ENCODE data around the gene TOMM70.
"Not testable (repeated sequence)": the region's sequence is repeated elsewhere in the genome, so short reads cannot be mapped to it uniquely, and the experiment has no call there.

Gene TOMM70

GRCh38 chr3:100364421-100364820 lies 36.5 kb downstream of the TOMM70 start:
- no peak for DNase-seq (ENCODE audit: low spot score)

GRCh38 chr3:100361897-100362296 lies 39.0 kb downstream of the TOMM70 start:
- DNase-seq (ENCODE audit: low spot score): no peak

DNA sequence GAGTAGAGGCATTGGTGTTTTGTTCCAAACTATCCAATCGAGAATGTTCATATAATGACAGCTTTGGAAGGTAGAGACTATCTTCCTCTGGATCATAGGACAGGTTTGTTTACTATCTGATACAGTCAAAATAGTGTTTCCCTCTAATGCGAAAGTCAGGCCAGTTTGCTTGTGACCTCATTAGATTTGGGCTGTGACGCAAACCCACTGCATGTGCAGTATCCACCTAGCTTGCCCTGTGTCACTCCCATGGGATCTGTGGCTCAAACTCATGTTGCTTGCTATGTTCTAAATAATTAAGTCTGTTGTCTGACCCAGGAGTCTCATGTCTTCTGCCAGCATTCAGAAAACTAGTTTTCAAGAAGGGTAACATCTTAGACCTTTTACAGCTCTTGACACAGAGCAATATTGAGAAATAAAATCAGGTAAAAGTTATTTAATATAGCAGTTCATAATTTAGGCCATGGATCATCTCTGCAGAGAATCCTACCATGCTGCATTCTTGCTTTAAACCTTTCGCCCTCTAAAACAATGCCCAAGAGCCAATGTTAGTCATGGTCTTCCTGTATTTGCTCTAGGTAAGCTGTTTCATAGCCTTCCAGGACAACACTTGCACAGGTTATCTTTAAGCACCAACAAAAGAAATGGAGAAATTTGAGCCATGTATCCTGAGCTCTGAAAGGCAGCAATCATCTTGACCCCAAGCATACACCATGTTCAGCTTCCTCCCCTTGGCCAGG lies 40.0 kb downstream of the TOMM70 start:
- no peak for DNase-seq (ENCODE audit: low spot score)

DNA sequence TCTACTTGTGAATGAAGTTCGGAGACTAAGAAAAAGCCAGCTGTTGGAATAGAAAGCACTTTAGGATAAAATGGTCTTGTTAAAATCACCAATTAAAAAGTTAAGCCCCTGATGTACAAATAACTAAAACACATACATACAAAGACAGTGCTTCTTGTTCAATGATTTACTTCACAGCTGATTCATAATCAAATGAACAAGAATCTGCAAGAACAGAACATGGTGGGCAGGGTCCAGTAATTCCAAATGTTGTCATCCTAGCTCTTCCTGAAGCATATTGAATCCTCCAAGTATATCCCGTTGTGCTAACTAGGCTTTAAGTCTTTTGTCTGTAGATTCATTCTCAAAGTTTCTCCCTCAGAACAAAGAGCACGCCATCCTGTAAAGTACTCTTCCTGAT lies 41.9 kb downstream of the TOMM70 start:
- DNase-seq (ENCODE audit: low spot score): peak; percentile 65

DNA sequence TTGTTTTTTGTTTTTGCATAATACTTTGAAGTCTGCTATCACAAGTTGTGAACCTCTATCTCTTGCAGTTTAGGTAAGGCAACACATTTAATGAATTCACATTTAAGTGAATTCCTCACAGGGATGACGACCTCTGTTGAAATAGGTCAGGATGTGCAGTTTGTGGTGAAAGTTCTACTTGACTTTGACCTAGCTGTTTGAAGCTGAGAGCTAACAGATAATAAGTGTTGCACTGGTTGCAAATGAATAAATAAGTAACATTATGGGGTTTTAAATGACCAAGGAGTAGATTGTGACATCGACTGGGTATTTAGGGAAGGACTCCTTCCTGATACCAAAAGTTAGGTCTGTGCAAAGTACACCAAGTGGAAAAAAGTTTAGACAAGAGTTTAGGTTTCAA lies 42.5 kb downstream of the TOMM70 start:
- peak; percentile 46 for DNase-seq (ENCODE audit: low spot score)

GRCh38 chr3:100354850-100355249 lies 46.0 kb downstream of the TOMM70 start:
- DNase-seq (ENCODE audit: low spot score): peak; percentile 82

DNA sequence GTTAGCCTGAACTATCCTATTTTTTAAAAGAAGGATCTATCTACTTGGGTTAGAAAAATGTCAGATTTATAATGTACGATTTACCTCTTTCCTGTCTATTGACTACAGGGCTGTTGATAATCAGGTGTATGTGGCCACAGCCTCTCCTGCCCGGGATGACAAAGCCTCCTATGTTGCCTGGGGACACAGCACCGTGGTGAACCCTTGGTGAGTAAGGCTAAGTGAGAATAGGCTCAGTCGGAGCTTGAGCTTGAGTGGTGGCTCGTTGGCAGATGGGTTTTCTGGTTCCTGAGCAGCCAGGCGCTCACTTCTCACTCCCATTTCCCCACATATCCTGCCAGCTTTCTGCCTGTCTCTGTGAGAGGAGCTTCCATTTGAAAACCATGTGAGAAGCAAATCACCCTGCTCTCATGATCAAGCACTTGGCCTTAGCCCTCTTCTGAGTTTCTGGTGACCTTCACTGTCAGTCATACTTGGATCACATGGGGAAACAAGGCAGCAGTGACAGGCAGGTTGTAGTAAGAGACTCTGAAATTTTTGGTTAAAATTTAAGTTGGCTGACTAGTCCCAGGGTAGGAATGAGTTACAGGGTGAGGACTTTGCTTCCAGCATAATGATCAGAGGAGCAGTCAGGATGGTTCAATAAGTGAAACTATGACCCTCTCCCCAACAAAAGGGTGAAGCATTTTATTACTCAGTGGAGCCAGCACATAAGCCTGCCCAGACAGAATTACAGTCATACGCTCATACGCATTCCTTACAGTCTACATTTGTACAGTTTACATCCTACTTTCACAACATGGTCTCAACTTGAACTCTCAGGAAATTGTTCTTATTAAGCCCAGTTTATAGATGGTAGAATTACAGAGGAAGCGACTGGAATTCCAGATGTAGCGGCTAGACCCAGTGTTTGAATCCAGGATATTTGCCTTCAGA lies 48.3 kb downstream of the TOMM70 start:
- peak; percentile 90 for DNase-seq (ENCODE audit: low spot score)

DNA sequence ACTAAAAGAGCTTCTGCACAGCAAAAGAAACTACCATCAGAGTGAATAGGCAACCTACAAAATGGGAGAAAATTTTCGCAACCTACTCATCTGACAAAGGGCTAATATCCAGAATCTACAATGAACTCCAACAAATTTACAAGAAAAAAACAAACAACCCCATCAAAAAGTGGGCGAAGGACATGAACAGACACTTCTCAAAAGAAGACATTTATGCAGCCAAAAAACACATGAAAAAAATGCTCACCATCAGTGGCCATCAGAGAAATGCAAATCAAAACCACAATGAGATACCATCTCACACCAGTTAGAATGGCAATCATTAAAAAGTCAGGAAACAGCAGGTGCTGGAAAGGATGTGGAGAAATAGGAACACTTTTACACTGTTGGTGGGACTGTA lies 49.1 kb downstream of the TOMM70 start:
- not testable (repeated sequence) for DNase-seq (ENCODE audit: low spot score)

DNA sequence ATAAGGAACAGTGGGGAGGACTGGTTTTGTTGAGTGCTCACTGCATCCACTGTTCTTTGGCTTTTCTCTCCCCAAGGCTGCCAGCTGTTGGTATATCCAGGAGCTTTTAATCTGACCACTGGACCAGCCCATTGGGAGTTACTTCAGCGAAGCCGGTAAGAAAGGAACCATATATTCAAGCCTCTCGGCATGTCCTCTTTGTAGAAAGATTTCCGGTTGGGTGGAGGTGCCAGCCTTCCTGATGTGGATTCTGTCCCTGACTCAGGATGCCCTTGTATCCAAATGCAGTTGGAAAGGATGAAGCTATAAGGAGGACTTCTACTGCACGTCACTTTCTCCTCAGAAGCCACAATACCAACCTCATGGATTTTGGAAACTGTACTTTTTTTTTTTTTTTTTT lies 52.2 kb downstream of the TOMM70 start:
- DNase-seq (ENCODE audit: low spot score): no peak

DNA sequence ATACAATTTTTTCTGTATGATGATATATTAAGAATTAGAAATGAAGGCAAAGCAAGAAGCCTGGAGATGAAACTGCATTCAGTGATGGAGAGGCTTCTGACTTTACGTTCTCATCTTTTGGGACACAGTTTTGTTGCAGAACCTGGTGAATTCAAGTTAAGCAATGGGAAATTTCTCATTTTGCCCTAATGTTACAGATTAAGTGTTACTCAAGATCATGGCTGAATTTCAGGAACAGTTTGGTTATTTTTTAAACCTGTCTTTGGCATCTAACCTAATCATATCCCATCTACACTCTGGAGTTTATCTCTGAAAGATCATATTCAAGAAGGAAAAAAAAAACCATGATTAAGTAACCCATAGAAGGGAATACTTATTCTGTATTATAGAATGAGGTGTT lies 60.4 kb downstream of the TOMM70 start:
- DNase-seq (ENCODE audit: low spot score): no peak

DNA sequence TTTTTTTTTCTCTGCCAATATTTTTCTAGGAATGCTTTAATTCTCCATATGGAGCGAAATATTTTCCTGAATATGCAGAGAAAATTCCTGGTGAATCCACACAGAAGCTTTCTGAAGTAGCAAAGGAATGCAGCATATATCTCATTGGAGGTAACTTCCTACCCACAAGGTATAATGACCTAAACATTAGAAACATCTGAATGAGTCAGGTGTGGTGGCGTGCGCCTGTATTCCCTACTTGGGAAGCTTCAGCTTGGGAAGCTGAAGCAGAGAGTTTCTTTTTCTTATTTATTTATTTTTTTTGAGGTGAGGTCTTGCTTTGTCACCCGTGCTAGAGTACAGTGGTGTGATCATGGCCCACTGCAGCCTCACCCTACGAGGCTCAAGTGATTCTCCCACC lies 61.1 kb downstream of the TOMM70 start:
- peak; percentile 40 for DNase-seq (ENCODE audit: low spot score)

- no peak for DNase-seq (ENCODE audit: low spot score)
Observed at GRCh38 chr3:100338911-100339310, 62.0 kb downstream of the TOMM70 start.

DNA sequence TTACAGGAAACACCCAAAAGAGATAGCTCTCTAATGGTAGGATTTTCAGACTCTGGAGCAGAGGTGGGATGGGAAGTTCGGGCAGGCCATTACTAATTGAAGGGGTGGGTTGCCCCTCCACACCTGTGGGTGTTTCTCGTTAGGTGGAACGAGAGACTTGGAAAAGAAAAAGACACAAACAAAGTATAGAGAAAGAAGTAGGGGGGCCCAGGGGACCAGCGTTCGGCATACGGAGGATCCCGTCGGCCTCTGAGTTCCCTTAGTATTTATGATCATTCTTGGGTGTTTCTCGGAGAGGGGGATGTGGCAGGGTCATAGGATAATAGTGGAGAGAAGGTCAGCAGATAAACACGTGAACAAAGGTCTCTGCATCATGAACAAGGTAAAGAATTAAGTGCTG lies 64.7 kb downstream of the TOMM70 start:
- not testable (repeated sequence) for DNase-seq (ENCODE audit: low spot score)

GRCh38 chr3:100335434-100335833 lies 65.5 kb downstream of the TOMM70 start:
- DNase-seq (ENCODE audit: low spot score): peak; percentile 70

GRCh38 chr3:100334488-100335351 lies 66.2 kb downstream of the TOMM70 start, which contains the start of gene NIT2:
NIT2 (plus strand) TSS chr3:100334757; CDS start chr3:100334792, 35 bp downstream.
- DNase-seq (ENCODE audit: low spot score): peak; percentile 90

DNA sequence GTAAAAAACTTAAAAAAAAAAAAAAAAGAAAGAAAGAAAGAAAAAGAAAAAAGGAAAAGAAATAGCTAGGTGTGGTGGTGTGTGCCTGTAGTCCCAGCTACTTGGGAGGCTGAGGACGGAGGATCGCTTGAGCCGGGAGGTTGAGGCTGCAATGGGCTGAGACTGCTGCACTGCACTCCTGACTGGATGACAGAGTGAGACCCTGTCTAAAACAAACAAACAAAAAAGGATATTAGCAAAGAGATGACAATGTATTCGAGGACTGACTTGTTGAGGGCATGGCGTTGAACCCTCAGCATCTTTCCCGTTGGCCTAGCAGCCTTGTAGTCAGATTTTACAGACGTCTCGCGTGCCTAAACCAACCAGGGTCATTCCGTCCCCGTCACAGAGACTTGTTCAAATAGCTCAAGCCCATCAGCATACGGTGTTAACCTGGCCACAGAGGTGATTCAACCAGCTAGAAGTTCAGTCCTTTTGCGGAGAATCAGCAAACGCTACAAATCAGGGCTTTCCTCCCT lies 66.9 kb downstream of the TOMM70 start:
- no peak for DNase-seq (ENCODE audit: low spot score)

DNA sequence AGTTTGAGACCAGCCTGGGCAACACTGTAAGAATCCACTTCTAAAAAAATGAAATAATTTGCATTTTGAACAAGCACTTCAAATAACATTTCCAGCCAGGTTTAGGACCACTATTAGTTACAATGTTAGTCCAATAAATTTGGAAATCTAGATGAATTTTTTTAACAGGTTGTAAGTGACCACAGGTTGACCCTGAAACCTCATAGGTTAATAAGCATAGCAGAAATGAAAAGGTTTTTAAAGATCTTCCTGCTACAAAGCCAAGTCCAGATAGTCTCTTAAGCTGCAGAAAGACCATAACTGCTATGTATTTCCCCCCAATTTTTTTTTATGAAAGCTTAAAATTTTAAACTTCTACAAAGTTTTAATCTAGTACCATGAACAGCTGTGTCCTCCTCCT lies 67.8 kb downstream of the TOMM70 start:
- no peak for DNase-seq (ENCODE audit: low spot score)

DNA sequence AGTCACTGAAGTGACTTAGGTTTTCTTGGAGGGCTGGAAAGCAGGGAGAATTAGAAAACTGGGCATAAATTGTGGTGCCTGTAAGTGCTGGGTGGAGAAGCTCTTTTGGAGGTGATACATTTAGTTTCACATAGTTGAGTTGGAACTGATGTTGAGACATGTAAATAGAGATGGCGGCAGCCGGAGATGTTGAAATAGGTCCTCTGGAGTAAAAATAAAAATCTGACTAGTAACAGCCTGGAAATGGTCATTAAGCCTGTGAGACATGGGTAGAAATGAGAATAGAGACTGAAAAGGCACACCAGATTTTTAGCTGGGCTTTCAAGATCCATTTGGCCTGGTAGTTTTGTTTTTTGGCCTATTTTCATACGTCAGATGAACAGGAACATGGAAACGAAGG lies 69.2 kb downstream of the TOMM70 start:
- DNase-seq (ENCODE audit: low spot score): no peak

DNA sequence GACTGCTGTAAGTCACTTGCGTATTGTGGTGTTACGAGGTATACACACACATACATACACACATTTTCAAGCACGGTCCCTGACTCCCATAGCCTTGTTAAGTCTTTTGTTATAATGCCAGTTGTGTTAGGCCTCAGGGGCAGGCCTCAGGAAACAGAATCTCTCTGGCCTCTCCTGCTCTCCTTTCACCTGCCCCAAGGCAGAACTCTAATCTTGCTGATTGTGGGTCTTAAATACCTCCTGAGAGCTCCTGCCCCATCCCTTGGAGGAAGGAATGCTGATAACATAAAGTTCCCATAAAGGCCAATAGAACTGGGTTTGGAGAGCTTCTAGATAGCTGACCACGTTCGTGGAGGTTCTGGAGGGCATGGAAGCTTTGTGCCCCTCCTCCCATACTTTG lies 70.2 kb downstream of the TOMM70 start:
- DNase-seq (ENCODE audit: low spot score): no peak

GRCh38 chr3:100329800-100330489 lies 70.9 kb downstream of the TOMM70 start:
- DNase-seq (ENCODE audit: low spot score): no peak

DNA sequence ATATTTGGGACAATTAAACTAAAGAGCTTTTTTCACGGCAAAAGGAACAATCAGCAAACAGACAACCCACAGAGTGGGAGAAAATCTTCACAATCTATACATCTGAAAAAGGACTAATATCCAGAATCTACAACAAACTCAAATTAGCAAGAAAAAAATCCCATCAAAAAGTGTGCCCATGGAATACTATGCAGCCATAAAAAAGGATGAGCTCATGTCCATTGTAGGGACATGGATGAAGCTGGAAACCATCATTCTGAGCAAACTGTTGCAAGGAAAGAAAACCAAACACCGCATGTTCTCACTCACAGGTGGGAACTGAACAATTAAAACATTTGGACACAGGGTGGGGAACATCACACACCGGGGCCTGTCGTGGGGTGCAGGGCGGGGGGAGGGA lies 73.5 kb downstream of the TOMM70 start:
- DNase-seq (ENCODE audit: low spot score): not testable (repeated sequence)
